Muscle layer of colon (tissue), 2 donors: Measurements from ENCODE around the gene KRTCAP2.

ENCODE experiments used
- H3K27ac ChIP-seq: one replicate; pipeline ENCODE4 v1.7.0; 2013; ENCODE audit warnings: low read depth, mild to moderate bottlenecking, low read length, moderate library complexity
- H3K27me3 ChIP-seq, 2 donors: one replicate each; pipeline ENCODE4 v1.7.0; 2013; ENCODE audit warnings: low read length in 2 of 2, mild to moderate bottlenecking in 2 of 2; ENCODE audit not compliant: insufficient read depth in 2 of 2, control insufficient read depth in 1 of 2
- H3K36me3 ChIP-seq: one replicate; pipeline ENCODE4 v1.7.0; 2013; ENCODE audit warnings: mild to moderate bottlenecking, low read length; ENCODE audit not compliant: insufficient read depth
- H3K4me1 ChIP-seq: one replicate; pipeline ENCODE4 v1.7.0; 2013; ENCODE audit warnings: mild to moderate bottlenecking, low read length; ENCODE audit not compliant: insufficient read depth
- H3K4me3 ChIP-seq, 2 donors: one replicate each; pipeline ENCODE4 v1.7.0; 2013; ENCODE audit warnings: low read length in 2 of 2, low read depth in 1 of 2, mild to moderate bottlenecking in 1 of 2, moderate library complexity in 1 of 2
- H3K9ac ChIP-seq: one replicate; pipeline ENCODE4 v1.7.0; 2013; ENCODE audit warnings: low read length
- H3K9me3 ChIP-seq: one replicate; pipeline ENCODE4 v1.7.0; 2013; ENCODE audit warnings: mild to moderate bottlenecking, low read length
- donor health status: abdominal sarcoma.
- donor health status: Adenocarcinoma of cecum.

KRTCAP2 gene

DNA sequence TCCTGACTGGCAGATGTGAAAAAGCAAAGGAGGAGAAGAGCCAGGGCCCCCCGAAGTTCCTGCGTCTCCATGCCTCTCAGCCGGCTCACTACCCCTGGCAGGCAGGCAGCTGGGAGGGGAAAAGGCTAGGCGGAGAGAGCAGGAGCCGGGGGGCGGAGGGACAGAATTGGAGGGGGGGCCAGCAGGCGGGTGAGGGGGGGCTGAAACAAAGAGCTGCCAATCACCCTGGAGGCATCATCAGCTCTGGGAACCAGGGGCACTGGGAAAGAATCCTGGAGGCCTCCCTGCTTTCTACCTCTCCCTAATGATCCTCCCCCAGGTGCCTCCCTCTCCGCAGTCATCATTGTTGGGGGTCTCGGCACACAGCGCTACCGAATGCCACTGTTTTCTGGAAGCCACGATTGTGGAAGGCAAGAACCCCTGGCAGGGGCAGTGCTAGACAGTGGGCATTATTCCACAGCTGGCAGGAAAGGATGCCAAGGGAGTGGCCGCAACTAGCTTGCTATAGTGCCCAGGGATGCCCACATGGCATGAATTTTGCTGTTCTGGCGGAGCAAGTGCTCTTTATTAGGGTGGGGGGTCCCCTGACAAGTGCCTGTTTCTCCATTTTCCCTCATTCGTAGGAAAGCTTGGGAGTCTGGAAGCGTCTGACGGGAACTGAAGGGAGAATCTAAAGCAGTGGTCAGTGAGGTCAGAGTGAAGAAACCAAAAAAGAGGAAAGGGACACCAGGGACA lies 34.9 kb upstream of the KRTCAP2 start, which contains the start of gene THBS3:
Gene THBS3, minus strand, starts transcription at position 92 of the 735 bp plus-strand sequence. Its CDS starts 21 bp downstream, at position 71.
- Histone ChIP-seq H3K9me3 (no peaks in the 10 kb centered on the region), H3K36me3 (peaks cover 18% of the 10 kb centered on the region), H3K27me3 (no peaks in the 10 kb centered on the region), H3K9ac (peak within 1 kb of the TSS; percentile 94), H3K27ac (peak within 1 kb of the TSS; percentile 99), H3K4me3 (peak within 1 kb of the TSS; percentile 62 to 99), H3K4me1 (peaks cover 41% of the 10 kb centered on the region)

DNA sequence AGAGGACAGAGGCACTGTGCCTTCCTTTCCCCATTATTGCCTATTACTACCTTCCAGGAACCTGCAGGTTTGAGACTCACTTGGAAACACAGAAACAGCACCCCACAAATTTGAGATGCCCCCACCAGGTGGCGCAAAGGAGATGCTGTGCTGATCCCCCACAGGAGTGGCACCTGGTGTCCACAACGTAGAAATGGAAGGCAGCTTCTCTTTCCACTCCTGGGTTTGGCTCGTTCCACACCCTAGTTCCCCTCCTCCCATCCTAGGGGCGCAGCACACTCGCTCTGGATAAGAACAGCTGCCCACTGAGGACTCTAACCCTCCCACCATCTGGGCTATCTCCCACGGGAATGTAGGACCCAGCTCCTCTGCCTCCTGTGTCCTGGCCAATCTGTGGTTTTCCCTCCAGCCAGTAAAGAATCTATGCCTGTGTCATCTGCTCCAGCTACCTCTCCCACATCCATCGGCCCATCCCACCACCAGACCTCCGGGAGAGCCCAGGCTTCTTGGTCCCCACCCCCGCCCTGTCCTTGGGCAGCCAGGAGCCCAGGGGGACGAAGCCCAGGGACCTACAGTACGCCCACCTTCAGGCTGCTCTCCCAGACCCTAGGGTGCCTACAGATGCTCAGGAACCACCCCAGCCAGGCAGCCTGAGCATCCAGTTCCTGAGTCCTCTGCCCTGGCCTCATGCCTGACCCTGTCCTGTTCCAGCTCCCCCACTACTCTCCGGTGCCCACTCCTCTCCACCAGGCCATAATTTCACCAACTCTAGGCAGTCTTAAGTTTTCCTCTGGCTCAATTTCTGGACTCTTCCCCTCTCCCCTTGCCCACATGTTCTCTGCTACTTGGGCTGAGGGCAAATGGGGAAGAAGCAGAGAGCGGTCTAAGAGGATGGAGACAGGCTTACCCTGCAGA lies 34.0 kb upstream of the KRTCAP2 start:
- H3K27ac ChIP-seq = peak overlapping the region; percentile 99
- H3K4me1 ChIP-seq = peaks cover 41% of the 10 kb centered on the region
- peaks cover 26% of the 10 kb centered on the region for H3K36me3 ChIP-seq
- peak overlapping the region; percentile 94 for H3K9ac ChIP-seq
- peak overlapping the region; percentile 49 to 99 for H3K4me3 ChIP-seq
- H3K9me3 ChIP-seq = no peaks in the 10 kb centered on the region
- no peaks in the 10 kb centered on the region for H3K27me3 ChIP-seq

DNA sequence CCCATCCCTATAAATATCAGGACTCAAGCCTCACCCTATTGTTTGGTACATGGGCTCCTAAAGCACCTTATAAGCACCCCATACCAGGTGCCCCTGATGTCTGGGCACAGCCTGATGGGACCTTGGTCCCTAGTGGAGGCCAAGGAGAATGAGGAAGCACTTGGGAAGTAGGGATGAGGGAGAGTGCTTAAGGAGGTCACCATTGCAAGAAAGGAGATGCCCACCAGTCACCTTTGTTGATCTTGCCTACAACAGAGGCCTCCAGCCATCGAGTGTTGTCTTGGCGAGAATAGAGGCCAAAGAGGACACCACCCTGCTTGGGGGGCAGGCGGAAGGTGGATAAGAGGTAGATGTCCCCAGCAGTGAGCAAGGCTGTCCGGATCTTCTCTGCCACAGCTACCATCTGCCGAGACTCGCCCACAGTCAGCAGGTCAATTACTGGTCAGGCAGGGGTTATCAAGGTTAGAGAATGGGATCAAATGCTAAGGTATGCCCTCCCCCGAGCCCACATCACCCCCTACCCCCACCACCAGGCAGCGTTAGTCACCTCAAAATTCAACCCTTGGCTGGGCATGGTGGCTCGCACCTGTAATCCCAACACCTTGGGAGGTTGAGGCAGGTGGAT lies 33.0 kb upstream of the KRTCAP2 start:
- Histone ChIP-seq H3K9me3 (no peaks in the 10 kb centered on the region), H3K9ac (no peak overlapping the region), H3K27me3 (no peaks in the 10 kb centered on the region), H3K4me1 (peaks cover 41% of the 10 kb centered on the region), H3K36me3 (peaks cover 37% of the 10 kb centered on the region), H3K27ac (peak overlapping the region; percentile 15), H3K4me3 (no peak overlapping the region)

DNA sequence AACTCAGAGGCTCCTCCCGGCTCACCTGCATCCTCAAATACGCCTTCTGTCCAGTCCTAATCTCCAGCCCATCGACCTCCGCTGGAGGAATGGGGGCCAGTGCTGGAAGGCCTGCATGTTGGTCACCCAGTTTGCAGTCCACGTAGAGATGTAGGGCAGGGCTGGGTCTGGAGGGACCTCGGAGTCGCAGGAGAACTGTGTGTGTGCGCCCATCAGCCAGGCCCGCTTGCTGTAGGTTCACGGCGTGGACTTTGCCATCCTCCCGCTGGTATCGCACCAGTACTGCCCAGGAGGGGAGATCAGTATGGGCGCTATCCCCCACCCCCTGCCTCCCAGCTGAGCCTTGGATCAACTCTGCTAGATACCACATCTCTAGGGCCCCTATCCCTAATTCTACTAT lies 31.9 kb upstream of the KRTCAP2 start:
- Histone ChIP-seq H3K9ac (no peak overlapping the region), H3K4me3 (no peak overlapping the region), H3K36me3 (peaks cover 38% of the 10 kb centered on the region), H3K27me3 (no peaks in the 10 kb centered on the region), H3K27ac (no peak overlapping the region), H3K4me1 (peaks cover 35% of the 10 kb centered on the region), H3K9me3 (no peaks in the 10 kb centered on the region)

DNA sequence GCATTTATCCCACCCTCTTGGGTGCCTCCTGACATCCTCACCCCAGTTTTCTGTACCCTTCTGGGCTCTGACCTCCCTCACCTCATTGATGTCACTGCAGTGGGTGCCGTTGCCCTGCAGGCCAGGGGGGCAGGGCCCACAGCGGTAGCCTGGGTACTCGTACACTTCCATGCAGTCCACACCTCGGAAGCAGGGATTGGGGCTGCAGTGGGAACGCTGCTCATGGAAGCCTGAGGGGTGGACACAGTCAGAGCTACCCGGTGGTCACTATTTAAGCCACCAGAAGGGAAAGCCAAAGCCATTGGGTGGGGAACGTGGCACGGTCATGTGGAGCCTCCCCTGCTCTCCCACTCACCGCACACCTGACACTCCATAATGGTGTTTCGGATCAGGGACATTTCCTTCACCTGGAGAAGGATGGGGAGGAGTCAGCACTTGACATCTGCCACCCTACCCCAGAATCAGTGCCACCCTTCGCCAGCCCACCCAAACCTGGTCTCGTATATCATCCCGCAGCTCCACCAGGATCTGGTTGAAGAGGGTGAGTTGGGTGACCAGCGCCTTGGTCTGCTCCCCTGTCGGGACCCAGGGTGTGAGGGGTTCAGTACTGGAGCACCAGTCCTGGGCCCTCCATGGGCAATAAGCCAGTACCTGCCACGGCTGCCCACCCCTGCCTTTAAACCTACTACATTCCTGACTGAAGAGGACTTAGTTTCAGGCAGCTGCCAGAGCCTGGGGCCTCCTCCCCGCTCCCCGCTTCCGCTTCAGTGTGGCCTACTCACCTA lies 29.8 kb upstream of the KRTCAP2 start:
- no peak overlapping the region for H3K27ac ChIP-seq
- no peaks in the 10 kb centered on the region for H3K9me3 ChIP-seq
- no peaks in the 10 kb centered on the region for H3K27me3 ChIP-seq
- no peak overlapping the region for H3K4me3 ChIP-seq
- H3K36me3 ChIP-seq = peaks cover 46% of the 10 kb centered on the region
- H3K4me1 ChIP-seq = peaks cover 22% of the 10 kb centered on the region
- H3K9ac ChIP-seq = no peak overlapping the region

DNA sequence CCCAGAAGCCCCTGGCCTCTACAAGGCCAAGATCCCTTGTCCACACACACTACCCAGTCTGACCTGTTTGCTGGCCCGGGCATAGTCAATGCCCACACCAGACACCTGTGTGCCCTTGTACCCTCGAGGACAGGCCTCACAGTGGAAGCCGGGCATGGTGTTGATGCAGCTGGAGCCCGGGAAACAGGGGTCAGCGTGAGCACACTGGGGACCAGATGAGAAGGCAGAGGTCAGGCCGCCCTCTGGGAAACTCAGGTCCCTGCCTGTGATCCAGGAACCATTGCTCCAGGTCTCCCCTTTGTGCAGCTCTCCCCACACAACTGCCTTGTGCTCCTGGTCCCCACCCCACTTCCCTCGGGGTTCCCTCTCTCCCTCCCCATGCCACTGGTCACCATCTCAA lies 29.1 kb upstream of the KRTCAP2 start:
- peaks cover 15% of the 10 kb centered on the region for H3K4me1 ChIP-seq
- H3K36me3 ChIP-seq = peaks cover 53% of the 10 kb centered on the region
- no peak overlapping the region for H3K9ac ChIP-seq
- no peaks in the 10 kb centered on the region for H3K27me3 ChIP-seq
- no peak overlapping the region for H3K4me3 ChIP-seq
- no peaks in the 10 kb centered on the region for H3K9me3 ChIP-seq
- H3K27ac ChIP-seq = no peak overlapping the region

DNA sequence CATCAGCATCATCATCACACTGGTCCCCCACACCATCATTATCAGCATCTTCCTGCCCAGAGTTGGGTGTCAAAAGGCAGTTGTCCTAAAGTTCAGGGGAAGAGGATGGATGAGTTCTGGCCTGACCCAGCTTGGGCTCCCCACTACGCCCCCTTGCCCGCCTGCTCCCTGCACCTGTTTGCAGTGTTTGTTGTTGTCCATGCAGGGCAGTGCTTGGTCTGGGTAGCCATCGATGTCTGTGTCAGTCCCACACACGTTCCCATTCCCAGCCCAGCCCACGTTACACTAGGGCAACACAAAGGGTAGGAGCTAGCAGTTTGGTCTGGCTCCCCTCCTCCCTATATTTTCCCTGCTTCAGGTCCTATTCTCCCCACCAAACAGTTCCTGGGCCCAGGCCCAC lies 27.8 kb upstream of the KRTCAP2 start:
- Histone ChIP-seq H3K27me3 (no peaks in the 10 kb centered on the region), H3K9ac (no peak overlapping the region), H3K9me3 (no peaks in the 10 kb centered on the region), H3K36me3 (peaks cover 63% of the 10 kb centered on the region), H3K4me3 (no peak overlapping the region), H3K4me1 (peaks cover 8% of the 10 kb centered on the region), H3K27ac (no peak overlapping the region)

DNA sequence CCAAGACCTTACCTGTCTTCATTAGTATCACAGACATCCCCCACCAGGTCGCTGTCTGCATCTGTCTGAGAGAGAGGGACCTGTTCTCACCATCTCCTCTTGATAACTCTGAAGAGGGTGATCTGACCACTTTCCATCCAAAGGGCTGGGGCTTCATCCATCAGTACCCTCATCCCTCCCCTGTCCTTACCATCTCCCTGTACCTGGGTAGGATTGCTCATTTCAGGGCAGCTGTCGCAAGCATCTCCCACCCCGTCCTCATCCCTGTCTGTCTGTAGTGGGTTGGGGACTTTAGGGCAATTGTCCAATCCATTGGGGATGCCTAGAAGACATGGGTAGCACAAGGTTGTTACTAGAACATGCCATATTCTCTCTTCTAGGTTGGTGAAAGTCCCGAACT lies 26.7 kb upstream of the KRTCAP2 start:
- Histone ChIP-seq H3K9ac (no peak overlapping the region), H3K36me3 (peaks cover 61% of the 10 kb centered on the region)

DNA sequence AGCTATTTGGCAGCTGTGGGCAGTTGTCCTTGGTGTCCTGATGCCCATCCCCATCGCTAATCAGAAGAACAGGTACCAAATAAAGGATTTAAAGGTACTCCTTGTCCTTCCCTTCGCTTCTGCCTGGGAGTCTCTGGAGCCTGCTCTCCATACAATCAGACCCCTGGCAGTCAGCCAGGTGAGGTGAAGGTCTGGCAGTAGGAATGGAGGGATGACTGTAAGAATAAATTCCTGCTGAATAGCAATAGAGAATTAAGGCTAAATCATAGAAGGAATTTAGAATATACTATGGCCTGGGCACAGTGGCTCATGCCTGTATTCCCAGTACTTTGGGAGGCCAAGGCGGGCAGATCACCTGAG lies 25.4 kb upstream of the KRTCAP2 start:
- no peaks in the 10 kb centered on the region for H3K9me3 ChIP-seq
- H3K27ac ChIP-seq = no peak overlapping the region
- peaks cover 12% of the 10 kb centered on the region for H3K4me1 ChIP-seq
- H3K36me3 ChIP-seq = peaks cover 59% of the 10 kb centered on the region
- no peak overlapping the region for H3K9ac ChIP-seq
- H3K4me3 ChIP-seq = no peak overlapping the region
- H3K27me3 ChIP-seq = no peaks in the 10 kb centered on the region

More for the DNA sequence above, 26.7 kb upstream of the KRTCAP2 start:
- Histone ChIP-seq H3K27me3 (no peaks in the 10 kb centered on the region), H3K27ac (no peak overlapping the region), H3K4me3 (no peak overlapping the region), H3K4me1 (peaks cover 12% of the 10 kb centered on the region), H3K9me3 (no peaks in the 10 kb centered on the region)

DNA sequence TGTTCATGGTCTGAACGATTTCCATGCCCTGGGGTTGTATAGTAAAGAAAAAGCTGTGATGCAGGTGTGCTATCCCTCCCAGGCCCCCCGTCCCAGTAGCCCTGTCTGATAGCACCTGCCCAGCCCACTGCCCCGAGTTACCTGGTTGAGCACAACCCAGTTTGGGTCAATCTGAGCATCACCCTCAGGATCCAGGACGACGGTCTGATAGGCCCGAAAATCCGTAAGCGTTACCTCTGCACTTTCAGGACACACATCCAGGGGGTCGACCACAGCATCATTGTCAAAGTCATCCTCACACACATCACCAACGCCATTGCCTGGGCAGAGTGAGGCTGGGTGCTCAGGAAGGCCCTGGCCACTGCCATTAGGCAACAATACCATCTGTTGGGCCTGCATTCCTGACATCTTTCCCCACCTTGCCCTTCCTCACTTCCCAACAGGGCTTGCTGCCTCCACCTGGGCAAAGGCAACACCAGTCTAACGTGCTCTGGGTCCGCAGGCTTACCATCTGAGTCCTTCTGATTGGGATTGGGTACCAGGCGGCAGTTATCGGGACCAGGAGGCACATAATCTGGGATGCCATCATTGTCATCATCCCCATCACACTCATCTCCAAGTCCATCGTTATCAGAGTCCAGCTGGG lies 24.9 kb upstream of the KRTCAP2 start:
- H3K36me3 ChIP-seq = peaks cover 54% of the 10 kb centered on the region
- H3K4me3 ChIP-seq = no peak overlapping the region
- H3K27ac ChIP-seq = no peak overlapping the region
- no peaks in the 10 kb centered on the region for H3K9me3 ChIP-seq
- peaks cover 15% of the 10 kb centered on the region for H3K4me1 ChIP-seq
- no peak overlapping the region for H3K9ac ChIP-seq
- H3K27me3 ChIP-seq = no peaks in the 10 kb centered on the region
